GM18502 (cell line): ENCODE results near the gene PPCS.
A peak's percentile ranks its signal among the peaks of the same experiment; 100 is the strongest.

Experiments used
- ATAC-seq: cut with Tn5 transposase; IDR thresholded peaks from one replicate; pipeline ENCODE4 v1.9.1; 2021; ENCODE audit warnings: mild to moderate bottlenecking; ENCODE audit not compliant: unreplicated experiment, poor library complexity

PPCS gene

DNA sequence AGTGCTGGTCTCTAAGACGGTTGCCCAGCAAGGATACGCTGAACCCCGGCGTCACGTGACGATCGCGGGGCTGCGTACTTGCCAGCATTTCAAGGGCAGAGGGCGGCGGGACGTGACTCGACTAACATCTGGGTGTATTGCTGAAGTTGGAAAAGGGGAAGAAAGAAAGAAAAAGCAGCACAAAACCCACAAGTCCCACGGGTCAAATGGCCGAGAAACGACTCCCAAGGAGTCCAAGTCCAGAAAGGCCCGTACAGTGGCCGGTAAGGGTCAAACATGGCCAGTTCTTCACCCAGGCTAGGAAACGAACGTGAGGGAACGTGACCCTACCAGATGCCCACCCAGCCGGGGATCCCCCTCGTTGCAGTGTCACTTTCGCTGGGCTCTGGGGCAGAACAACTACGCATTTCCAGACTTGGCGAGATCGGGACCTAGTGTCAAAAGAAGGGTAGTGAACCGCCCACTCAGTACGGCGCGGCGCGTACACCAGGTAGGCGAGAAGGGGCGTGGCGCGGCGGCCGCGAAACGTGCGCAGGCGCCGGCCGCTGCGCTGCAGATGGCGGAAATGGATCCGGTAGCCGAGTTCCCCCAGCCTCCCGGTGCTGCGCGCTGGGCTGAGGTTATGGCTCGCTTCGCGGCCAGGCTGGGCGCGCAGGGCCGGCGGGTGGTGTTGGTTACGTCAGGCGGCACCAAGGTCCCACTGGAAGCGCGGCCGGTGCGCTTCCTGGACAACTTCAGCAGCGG, at the start of gene PPCS, which contains the start of gene ZMYND12:
PPCS (plus strand) TSS at position 534 of the 744 bp plus-strand sequence; CDS start at position 557, 23 bp downstream.
ZMYND12 (minus strand) TSS at position 13 of the 744 bp plus-strand sequence. CDS start 25 bp downstream, outside the sequence.
- ATAC-seq, result peak; percentile 86

DNA sequence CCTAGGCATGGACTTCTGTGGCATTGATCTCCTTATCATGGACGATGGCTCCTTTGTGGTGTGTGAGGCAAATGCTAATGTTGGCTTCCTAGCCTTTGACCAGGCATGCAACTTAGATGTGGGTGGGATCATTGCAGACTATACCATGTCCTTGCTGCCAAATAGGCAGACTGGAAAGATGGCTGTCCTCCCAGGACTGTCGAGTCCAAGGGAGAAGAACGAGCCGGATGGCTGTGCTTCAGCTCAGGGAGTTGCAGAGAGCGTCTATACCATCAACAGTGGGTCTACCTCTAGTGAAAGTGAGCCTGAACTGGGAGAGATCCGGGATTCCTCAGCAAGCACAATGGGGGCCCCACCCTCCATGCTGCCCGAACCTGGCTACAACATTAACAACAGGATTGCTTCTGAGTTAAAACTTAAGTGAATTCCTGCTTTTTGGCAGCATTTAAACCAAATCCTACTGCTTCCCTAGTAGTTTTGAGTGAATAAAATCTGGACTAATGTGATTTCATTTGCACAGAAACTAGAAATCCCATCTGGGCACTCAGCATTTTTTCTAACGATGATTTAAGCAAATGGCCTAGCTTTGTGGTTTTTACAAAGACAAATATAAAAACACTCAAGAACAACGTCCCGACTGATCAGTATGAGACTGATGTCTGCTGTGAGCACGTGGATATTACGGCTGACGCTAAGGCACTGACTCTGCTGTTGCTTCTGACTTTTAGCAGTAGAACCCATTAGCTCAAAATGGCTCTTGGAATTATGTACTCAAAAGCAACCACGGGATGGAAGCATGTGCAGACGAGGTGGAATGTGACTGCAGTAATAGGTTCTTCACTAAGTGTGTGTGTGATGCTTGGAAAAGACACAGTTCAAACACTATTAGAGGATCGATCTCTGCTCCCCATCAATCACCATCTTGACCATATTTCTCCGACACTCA, 41.5 kb upstream of the PPCS start:
- no peak for ATAC-seq

GRCh38 chr1:42417166-42417565, 39.2 kb upstream of the PPCS start:
- no peak for ATAC-seq

DNA sequence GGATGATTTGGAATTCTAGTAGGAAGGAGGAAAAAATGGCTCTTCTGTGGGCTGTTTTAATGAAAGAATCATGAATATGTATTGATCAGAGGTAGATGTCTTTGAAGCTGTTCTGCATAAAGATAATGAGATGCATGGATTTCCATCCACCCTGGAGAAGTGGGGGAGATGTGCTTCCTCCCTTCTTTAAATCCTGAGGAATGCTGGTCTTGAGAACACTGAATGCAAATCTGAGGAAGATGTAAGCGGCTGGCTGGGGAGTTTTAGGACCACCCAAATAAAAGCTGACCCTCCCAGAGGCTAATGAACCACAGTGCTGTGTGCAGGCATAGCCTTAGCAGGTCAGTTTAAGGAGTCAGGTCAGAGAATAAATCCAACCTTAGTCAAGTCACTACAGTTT, 37.8 kb upstream of the PPCS start:
- no peak for ATAC-seq

GRCh38 chr1:42419126-42419821, 37.1 kb upstream of the PPCS start:
- no peak for ATAC-seq

GRCh38 chr1:42420121-42420520, 36.2 kb upstream of the PPCS start:
- no peak for ATAC-seq

DNA sequence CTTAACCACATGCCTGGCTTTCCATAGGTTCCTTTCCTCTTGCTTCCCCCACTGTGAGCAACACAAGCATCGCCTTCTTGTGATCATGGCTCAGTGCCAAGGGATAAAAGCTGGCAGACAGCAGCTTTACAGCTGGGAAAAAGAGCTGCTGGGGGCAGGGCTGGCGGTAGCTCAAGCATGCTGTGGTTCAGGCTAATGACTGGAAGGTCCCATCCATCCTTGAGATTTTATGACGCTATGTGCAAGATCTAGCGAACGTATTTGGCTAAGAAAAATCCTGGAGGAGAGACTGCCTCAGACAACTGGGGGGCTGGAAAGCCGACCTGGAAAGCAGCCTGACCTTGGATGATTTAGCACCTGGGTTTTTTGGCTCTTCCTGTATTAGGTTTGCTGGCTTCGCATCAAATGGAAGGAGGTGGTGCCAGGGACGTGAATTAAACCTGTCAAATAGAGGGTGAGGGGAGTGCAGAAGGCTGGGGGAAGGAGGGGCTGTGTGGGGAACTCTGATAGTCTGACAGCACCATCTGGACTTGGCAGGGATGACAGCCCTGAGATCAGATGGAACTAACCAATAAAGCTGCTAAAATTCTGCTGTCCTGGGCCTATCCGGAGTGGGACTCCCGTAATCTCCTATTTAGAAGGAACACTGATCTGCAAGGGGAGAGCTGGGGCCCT, 35.3 kb upstream of the PPCS start:
- no peak for ATAC-seq

- ATAC-seq, result no peak
Measured at GRCh38 chr1:42422737-42423136, 33.6 kb upstream of the PPCS start.

DNA sequence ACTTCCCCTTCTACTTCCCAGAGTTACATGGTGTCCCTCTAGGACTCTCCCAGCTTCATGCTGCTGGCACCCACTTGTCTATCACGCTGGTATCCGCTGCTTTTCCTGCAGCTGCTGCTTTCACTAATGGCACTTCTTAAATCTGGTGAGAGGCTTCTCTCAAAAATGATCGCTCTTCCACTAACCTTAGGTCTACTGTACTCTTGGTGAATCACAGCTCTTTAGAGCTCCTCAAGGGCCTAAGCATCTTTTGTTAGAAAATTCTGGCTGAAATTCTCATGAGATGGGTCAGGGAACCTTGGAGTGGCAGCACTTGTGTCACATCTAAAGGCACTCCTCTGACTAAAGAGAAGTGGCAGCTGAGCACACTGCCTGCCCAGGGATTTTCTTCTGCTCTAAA, 32.7 kb upstream of the PPCS start:
- no peak for ATAC-seq

GRCh38 chr1:42424201-42424600, 32.1 kb upstream of the PPCS start:
- ATAC-seq, result no peak

DNA sequence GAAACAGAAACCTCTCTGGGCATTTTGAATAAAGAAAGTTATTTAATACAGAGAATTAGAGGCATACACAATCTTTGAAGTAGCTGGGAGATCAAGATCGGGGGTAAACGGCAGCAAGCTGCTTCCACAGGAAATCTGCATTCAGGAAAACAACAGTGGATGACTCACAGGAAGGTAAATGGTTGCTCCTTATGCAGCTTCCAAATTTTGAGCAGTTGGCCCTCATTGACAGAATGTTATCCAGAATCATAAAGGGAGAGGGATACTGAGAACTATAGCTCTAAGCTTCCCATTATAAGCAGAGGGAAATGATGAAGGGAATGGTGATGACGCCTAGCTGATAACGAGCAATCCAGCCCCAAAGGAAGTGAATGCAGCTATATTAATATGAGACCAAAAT, 29.1 kb upstream of the PPCS start:
- no peak for ATAC-seq

DNA sequence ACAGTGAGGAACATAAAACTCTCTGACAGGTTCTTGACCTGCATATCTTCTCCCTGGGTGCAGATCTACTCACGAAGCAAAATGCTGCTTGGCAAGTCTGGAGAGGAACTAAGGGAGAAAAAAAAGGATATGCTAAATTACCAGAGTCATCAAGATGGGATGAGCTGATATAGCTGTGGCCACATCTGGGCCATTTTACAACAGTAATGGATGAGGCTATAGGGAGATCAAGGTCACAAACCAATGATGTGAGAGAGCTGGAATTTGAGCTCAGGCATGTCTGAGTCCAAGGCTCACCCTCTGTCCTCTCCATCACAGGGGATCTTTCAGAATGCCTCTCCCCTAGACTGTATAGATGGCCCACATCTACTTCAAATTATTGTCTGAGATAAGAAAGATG, 26.7 kb upstream of the PPCS start:
- ATAC-seq, result no peak

GRCh38 chr1:42430286-42431135, 25.8 kb upstream of the PPCS start:
- no peak for ATAC-seq

GRCh38 chr1:42431514-42431913, 24.8 kb upstream of the PPCS start:
- no peak for ATAC-seq

- ATAC-seq, result no peak
Measured at GRCh38 chr1:42432714-42433113, 23.6 kb upstream of the PPCS start.

DNA sequence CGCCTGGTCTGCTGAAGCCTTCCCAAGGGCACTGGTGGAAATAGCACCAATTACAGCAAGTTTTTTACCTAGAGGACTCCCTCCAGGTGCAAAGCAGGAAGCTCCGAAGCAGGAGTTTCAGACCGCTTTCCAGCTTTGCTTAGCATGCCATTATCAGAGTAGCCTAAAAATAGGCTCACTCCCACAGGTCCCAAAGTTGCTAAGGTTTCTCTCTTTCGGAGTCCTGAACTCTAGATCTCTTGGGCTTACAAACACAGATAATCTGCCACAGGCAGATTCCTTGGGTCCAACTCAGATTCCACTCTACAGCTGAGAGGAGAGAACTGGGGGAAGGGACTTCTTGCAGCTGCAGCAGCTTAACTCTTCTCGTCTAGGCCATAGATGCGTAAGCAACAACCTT, 23.0 kb upstream of the PPCS start:
- ATAC-seq, result no peak

- no peak for ATAC-seq
Measured at GRCh38 chr1:42434340-42434739, 22.0 kb upstream of the PPCS start.

- no peak for ATAC-seq
Measured at GRCh38 chr1:42439940-42440339, 16.4 kb upstream of the PPCS start.

DNA sequence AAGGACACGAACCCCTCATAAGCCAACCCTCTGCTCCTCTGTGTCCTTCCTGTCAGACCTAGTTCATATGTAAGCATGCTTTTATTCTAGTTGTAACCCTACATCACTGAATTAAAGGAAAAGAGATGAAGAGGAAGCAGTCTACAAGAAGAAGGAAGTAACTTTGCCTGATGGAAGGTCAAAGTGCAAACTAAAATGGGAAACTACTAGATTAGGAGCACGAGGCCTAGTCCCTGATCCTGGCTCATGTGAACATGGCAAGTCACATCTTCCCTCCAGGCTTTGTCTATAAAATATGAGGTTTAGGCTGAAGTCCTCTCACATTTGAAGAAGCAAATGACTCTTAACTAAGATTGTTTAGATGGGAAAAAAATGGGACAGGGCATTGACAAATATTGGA, 13.7 kb upstream of the PPCS start:
- ATAC-seq, result no peak
